HG02981 (cell line): Measurements from ENCODE around the gene FAM3C.
"Not testable (repeated sequence)": the region's sequence is repeated elsewhere in the genome, so short reads cannot be mapped to it uniquely, and the experiment has no call there.

Experiments used
- ATAC-seq: cut with Tn5 transposase; IDR thresholded peaks from one replicate; pipeline ENCODE4 v1.9.1; 2021; ENCODE audit warnings: mild to moderate bottlenecking, moderate library complexity; ENCODE audit not compliant: unreplicated experiment

FAM3C gene

DNA sequence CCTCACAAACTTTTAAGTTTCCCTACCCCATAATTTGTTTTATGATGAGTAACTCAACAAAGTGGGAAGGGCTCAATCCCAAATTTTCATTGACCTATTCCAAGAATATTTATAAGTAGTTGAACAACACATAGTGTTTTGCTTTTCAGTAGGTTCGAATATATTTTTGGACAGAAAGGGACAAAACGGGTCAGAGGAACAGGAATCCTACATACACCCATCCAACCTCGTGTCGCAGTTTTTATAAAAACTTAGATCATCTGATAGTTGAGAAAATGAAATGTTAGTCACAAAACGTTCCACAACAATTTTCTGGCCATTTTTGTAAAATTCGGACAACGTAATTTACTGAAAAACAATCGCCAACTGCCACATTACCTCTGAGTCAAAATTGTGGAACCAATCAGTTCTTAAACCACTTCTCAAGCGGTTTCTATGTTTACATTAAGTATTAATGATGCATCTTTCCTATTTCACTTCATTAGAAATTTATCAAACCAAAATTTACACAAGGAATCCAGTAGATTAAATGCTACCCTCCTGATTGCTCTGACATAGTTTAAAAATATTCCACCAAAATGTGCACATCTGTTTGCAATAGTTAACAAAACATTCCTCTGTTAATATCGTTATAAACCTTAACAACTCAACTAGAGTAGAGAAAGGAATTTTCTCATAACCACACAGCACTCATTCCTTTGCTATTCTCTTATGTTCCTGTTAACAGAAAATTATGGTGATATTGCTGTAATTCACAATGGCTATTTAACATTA is 61.0 kb downstream of the FAM3C start:
- no peak for ATAC-seq

DNA sequence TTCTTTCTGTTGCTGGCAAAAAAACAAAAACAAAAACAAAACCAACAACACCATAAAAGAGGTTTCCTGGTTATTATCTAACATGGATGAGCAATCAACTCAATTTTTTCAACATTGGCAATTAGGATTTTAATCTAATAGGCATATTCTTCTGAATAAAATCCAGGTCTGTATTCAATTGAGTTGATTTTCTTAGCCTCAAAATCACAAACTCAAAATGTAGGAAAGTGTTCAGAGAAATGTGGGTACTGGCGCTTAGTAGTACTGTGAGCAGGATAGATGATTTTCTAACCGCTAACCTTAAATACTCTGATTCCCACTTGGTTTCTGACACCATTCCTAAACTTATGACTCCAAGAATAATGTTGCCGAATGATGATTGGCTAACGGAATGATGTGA is 61.7 kb downstream of the FAM3C start:
- ATAC-seq, result no peak

DNA sequence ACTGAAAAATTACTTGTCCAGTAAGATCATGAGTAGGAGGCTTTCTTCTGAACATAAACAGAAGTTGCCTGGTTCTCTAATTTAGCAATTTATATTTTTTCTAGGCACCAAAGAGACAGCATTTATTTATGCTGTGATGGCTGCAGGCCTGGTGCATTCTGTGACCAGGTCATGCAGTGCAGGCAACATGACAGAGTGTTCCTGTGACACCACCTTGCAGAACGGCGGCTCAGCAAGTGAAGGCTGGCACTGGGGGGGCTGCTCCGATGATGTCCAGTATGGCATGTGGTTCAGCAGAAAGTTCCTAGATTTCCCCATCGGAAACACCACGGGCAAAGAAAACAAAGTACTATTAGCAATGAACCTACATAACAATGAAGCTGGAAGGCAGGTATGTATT is 64.5 kb downstream of the FAM3C start:
- no peak for ATAC-seq

DNA sequence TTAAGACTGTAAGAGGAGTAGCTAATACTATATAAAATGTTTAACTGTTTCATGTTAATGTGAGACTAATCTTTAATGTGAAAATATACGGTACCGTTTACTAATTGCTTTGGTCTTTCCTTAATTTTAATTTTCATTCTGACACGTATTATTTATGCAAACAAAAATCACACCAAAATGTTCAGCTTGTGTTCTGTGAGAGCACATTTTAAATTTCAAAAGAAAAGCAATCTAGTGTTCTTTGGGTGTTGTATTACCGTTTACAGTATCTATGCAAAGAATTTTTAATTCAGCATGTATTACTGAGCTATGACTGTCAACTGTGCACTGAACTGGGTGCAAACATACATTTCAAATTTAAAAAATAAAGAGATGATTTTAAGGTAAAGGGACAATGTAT is 65.1 kb downstream of the FAM3C start:
- ATAC-seq, result no peak

GRCh38 chr7:121330053-121330833 is 65.9 kb downstream of the FAM3C start:
- peak; percentile 32 for ATAC-seq

DNA sequence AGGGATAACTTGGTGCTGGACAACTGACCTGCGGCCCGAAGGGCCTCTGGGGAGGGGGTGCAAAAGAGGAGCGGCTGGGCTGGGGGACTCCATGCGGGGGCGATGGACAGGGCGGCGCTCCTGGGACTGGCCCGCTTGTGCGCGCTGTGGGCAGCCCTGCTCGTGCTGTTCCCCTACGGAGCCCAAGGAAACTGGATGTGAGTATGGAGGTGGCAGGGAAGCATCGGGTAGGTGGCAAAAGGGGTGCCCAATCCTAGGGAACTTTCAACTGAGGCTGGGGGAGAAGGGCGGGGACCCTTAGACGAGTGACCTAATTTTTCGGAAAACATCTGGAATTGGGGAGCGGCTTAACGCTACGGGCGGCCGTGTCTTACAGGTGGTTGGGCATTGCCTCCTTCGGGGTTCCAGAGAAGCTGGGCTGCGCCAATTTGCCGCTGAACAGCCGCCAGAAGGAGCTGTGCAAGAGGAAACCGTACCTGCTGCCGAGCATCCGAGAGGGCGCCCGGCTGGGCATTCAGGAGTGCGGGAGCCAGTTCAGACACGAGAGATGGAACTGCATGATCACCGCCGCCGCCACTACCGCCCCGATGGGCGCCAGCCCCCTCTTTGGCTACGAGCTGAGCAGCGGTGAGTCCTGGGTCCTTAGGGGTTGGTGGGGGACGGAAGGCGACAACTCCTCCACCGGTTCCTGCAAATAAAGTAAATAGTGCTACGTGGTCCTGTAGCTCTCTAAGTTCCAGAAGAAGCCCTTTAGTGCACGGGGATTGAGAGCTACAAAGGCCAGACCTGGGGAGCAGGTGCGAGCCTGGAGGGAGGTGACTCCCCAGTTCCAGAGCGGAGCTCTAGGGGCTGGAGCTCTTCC is 66.7 kb downstream of the FAM3C start:
- peak; percentile 52 for ATAC-seq

DNA sequence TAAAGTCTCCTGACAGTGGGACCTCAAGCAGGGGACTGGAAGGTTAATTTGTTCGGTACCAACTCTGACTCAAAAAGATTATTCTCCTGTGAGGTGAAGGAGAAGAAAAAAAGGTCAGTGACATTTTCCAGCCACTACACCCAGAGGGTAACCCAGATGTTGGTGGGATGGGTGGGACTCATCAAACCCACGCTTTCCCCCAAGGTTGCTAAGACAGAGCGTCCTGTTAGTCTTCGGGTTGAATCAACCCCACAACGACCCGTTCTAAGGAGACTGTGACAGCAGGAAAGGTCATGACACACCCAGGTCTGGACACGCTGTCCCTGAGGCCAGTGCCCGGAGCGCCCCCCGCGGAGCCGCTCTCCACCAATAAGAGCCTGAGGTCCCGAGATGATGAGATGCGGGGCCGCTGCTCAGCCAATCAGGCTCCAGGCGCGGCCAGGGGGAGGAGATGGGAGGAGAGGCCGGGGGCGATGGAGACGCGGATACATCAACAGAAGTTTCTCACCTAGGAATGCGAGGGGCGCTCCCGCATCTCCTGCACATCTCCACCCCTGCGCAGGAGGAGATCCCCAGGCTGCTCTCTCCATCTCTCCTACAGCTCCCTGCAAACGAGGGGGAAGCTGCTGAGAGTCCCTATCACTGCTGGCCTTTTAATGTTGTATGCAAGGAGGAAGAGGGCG is 67.5 kb downstream of the FAM3C start, which contains the start of gene WNT16:
Gene WNT16, plus strand, starts transcription at position 493 of the 683 bp plus-strand sequence. CDS start 293 bp downstream, outside the sequence.
- no peak for ATAC-seq

DNA sequence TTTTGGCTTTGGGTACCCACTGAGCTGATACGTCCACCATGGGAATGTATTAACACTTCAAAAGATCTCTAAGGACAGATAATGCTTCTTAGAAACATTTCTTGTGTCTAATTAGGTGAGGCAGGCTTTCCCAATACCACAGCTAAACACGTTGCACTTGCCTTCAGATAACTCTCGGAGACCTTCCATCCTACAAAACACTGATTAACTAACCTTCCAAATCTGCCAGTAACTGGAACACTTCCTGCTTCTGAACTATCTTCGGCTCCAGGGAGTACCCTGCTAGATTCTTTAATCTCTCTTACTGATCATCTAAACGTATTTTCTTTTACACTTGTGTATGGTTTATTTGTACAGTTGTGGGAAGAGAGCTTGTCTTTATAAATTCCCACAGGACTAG is 68.4 kb downstream of the FAM3C start:
- no peak for ATAC-seq

DNA sequence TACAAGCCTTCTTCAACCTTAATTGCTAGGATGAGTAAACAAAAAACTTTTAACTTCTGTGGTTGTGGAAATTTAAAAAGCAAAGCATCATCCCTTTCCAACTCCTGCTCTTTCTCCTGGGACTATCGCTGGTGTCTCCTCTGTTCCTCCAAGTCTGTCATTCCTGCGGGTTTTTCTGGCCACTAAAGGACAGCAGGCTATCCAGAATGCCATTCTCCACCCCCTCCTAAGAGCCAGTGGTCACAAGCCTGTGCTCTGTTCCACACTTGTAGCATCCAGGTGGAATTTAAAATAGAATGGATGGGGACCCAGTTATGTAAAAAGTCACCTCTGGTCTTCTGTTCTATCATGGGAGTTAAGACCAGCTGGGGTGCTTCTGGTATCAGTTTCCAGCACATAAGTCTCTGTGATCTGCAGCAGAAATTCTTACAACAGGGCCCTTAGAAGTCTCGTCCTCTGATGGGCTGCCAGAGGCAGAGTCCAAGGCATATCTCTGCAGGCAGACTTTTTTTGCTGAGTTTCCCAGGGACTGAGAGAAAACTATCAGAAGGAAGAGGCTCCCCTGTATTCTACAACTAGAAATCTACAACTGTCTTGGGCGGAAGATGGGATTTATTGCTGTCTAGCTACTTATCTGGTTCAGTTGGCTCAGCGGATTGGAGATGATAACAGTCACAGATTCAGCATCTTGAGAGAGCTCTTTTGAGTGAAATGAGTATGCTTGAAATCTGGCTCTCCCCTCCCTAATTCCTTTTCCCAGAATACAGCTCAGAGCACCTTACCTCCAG is 72.4 kb downstream of the FAM3C start:
- no peak for ATAC-seq

DNA sequence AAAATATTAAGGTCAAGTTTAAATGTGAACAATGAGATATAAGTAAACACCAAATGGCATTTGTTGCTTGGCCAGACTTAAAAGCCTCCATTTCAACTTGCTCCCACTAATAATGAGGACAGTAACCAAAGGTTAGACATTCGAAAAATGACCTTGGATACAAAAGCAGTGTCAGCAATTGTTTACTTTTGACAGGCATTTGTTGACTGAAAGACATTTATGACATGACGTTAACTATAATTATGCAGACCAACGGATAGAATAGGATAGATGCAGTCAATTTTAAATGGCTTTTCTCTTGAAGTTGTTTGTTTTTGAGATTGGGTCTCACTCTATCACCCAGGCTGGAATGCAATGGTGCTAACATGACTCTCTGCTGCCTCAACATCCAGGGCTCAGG is 73.6 kb downstream of the FAM3C start:
- ATAC-seq, result no peak

DNA sequence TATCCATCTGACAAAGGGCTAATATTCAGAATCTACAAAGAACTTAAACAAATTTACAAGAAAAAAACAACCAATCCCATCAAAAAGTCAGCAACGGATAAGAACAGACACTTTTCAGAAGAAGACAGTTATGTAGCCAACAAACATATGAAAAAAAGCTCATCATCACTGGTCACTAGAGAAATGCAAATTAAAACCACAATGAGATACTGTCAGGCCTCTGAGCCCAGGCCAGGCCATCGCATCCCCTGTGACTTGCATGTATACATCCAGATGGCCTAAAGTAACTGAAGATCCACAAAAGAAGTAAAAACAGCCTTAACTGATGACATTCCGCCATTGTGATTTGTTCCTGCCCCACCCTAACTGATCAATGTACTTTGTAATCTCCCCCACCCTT is 80.9 kb downstream of the FAM3C start:
- ATAC-seq, result not testable (repeated sequence)

DNA sequence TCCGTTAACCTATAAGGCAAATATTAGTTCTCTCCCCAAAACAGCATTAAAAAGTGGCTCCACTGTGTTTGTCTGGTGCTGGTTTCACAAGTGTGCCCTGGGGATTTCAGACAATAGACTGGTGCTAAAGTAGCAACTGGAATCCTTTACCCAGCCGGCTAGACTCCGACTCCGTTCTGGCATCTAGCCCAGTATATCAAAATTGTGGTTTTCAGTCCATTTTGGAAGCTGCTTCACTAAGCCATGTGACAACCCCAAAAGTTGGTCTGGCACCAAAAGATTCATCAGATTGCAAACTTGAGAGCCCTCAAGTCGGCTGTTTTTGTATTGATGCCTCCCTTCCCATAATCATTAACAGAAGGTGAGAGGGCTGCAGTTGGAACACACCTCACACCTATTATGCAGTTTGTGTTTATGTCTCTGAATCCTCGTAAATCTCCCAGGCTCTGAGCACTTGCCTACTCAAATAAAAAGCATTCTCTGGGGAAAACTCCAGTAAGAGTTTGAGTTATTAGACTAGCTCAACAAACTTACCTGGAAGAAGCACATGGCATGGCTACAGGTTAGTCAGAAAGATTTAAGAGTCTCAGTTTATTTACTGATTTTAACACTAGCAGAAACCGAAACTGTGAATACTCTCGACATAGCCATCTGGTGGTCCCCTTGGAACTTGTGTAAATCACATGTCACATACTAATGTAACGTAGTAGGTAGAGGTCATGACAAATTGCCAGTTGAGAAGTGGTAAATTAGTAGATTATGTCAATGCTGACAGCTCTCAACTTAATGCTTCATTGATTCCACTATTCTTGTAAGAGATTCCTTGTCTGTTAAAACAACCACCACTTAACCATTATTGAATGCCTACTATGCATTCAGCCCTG is 82.1 kb downstream of the FAM3C start:
- peak; percentile 92 for ATAC-seq

DNA sequence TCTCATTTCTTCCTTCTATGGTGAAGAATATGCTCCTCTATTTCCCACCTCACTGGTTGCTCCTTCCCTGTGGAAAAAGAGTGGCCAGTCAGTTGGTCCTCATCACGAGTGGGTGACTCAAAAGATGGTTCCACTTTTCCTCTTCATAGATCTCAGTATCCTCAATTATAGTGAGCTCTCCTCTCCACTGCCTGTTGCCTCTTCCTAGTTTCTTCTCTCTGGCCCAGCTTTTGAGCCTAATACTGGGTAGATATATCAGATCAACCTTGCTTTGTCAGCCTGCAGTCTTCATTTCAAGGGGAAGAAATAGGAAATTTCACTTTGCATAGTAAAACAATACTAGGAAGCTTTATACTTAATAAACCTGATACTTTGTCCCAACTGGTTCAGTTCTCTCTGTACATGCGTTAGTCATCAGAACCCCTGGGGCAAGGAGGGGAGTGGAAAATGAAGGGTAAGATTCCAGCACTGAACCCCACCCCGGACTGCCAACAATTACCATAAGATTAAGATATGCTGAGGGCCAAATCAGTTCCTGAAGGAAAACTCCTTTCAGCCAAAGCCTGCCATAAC is 82.8 kb downstream of the FAM3C start:
- ATAC-seq, result no peak

GRCh38 chr7:121307021-121307574 is 89.0 kb downstream of the FAM3C start:
- ATAC-seq, result no peak

DNA sequence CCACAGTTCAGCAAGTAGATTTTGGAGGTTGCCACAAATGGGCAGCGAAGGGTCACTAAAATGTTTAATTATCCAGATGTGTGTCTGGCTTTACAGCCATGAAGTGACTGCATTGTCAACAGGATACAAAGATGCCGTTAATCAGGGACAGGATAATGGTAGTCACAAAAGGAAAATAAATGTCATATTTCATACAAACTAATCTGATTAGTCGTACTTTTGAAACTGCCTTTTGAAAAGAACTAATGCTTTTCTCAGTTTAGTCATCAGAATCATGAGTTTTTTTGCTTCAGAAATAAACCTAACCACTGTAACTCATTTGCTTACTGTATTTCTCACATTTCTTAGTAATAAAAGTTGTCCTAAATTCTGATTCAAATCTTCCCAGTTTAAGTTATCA is 89.5 kb downstream of the FAM3C start:
- ATAC-seq, result no peak

- no peak for ATAC-seq
Observed at GRCh38 chr7:121305109-121305508, 91.0 kb downstream of the FAM3C start.

DNA sequence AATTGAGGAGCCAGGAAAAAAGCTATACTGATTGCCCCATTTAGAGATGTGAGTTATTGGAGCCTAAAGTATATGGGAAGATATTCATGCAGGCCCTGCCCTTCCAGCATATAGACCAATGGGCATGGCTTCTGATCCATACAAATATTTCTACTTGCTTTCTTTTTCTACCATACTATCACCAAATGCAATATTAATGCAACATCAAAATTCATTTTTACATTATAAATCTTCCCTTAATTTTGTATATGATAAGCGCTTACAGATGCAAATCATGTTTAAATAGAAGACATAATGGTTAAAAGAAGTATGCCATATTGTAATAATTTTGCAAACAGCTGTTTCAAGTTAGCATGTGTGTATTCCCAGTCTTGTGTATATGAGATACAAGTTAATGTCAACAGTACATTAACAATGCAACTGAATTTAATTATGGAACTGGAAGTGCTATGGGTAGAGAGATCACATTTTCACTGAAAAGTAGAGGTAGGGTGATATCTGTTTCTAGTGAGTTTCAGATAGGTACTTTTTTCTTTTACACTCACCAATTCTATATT is 91.9 kb downstream of the FAM3C start:
- ATAC-seq, result no peak
